ENCODE data around the gene EMD. TPM values are rescaled to one million over a fixed set of nuclear protein-coding genes. Genes with fewer than 3 reads are reported as not detected.

Gene EMD
- total and polyA plus RNA-seq, 2 of the 13 experiments (the other 11 are each of a cell fraction or from before 2014, with no cell fraction given), result 14.5 to 14.9 TPM

GRCh38 chrX:154349359-154349935, 29.6 kb upstream of the EMD start:
- TF ChIP-seq MIER2 (CRISPR knock-in tag; IDR thresholded peaks at IDR 0.05) (no peak), ZC3H13 (CRISPR knock-in tag; IDR thresholded peaks at IDR 0.05) (no peak), POLR2G (IDR thresholded peaks at IDR 0.05; ENCODE audit: low read depth, low read length) (no peak), TEAD2 (CRISPR knock-in tag; IDR thresholded peaks at IDR 0.05) (no peak), FOXP4 (CRISPR knock-in tag; IDR thresholded peaks at IDR 0.05) (no peak), ZMYM4 (CRISPR knock-in tag; IDR thresholded peaks at IDR 0.05) (no peak), ZNF563 (CRISPR knock-in tag; IDR thresholded peaks at IDR 0.05) (no peak)
- TF ChIP-seq, protein P1, sequence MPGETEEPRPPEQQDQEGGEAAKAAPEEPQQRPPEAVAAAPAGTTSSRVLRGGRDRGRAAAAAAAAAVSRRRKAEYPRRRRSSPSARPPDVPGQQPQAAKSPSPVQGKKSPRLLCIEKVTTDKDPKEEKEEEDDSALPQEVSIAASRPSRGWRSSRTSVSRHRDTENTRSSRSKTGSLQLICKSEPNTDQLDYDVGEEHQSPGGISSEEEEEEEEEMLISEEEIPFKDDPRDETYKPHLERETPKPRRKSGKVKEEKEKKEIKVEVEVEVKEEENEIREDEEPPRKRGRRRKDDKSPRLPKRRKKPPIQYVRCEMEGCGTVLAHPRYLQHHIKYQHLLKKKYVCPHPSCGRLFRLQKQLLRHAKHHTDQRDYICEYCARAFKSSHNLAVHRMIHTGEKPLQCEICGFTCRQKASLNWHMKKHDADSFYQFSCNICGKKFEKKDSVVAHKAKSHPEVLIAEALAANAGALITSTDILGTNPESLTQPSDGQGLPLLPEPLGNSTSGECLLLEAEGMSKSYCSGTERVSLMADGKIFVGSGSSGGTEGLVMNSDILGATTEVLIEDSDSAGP (CRISPR knock-in tag; IDR thresholded peaks at IDR 0.05; ENCODE audit: borderline replicate concordance), result no peak
- ATAC-seq, result no peak
- Histone ChIP-seq H3K9me3 (ENCODE audit: low read length) (no peaks in the 10 kb centered on the region), H3K4me2 (ENCODE audit: low read depth, low read length) (no peak overlapping the region), H3K36me3 (replicated peaks in 1 of 2; ENCODE audit: control insufficient read depth in 1 of 2, insufficient read depth in 2 of 2, low read length in 2 of 2) (peaks cover 9 to 28% of the 10 kb centered on the region in 2 experiments; a peak in 3 of 5 replicates), H3K4me3 (replicated peaks in 1 of 3; ENCODE audit: insufficient read depth in 1 of 3, low read depth in 2 of 3, low read length in 3 of 3) (no peak overlapping the region), H4K20me1 (ENCODE audit: insufficient read depth, low read length) (no peaks in the 10 kb centered on the region), H2AFZ (ENCODE audit: low read length) (no peak overlapping the region), H3K27me3 (ENCODE audit: control insufficient read depth in 1 of 2, insufficient read depth in 2 of 2, low read length in 2 of 2) (no peaks in the 10 kb centered on the region), H3K79me2 (ENCODE audit: insufficient read depth, low read length) (no peaks in the 10 kb centered on the region), H3K4me1 (ENCODE audit: insufficient read depth, low read length) (peaks cover 5% of the 10 kb centered on the region; the same call in 1 of the 2 replicates), H3K9ac (ENCODE audit: insufficient read depth, low read depth, low read length) (no peak overlapping the region), H3K27ac (ENCODE audit: extremely low read length, insufficient read depth, low read length) (no peak overlapping the region)
- no TSS peak for BruUV-seq (replicated peaks)
- WGBS (ENCODE audit: low lambda C conversion rate), result no CpG with 5 or more reads among the region's 19 CpGs
- intact Hi-C loops (cut with micrococcal nuclease; ENCODE audit: unreplicated experiment) (no loop called here), in situ Hi-C loops (cut with HindIII; ENCODE audit: extremely low pct_ligation_motif_present, low pct_unique_long_range_greater_than_20kb) (no loop called here)
- FAIRE-seq, result no peak
- no peak for DNase-seq (ENCODE audit: low spot score)
- CTCF ChIA-PET (ENCODE audit: low intra/inter-chr PET ratio, low total read pairs), result no interaction called here
- POLR2A ChIA-PET, result interaction anchor here (1.9 kb wide), 1 partner anchor 16 kb away, joined by 5 read pairs; no protein-coding TSS in a partner anchor
